ENCODE measurements around the gene PIKFYVE.
"Not testable (repeated sequence)": the region's sequence is repeated elsewhere in the genome, so short reads cannot be mapped to it uniquely, and the experiment has no call there.

PIKFYVE gene, protein sequence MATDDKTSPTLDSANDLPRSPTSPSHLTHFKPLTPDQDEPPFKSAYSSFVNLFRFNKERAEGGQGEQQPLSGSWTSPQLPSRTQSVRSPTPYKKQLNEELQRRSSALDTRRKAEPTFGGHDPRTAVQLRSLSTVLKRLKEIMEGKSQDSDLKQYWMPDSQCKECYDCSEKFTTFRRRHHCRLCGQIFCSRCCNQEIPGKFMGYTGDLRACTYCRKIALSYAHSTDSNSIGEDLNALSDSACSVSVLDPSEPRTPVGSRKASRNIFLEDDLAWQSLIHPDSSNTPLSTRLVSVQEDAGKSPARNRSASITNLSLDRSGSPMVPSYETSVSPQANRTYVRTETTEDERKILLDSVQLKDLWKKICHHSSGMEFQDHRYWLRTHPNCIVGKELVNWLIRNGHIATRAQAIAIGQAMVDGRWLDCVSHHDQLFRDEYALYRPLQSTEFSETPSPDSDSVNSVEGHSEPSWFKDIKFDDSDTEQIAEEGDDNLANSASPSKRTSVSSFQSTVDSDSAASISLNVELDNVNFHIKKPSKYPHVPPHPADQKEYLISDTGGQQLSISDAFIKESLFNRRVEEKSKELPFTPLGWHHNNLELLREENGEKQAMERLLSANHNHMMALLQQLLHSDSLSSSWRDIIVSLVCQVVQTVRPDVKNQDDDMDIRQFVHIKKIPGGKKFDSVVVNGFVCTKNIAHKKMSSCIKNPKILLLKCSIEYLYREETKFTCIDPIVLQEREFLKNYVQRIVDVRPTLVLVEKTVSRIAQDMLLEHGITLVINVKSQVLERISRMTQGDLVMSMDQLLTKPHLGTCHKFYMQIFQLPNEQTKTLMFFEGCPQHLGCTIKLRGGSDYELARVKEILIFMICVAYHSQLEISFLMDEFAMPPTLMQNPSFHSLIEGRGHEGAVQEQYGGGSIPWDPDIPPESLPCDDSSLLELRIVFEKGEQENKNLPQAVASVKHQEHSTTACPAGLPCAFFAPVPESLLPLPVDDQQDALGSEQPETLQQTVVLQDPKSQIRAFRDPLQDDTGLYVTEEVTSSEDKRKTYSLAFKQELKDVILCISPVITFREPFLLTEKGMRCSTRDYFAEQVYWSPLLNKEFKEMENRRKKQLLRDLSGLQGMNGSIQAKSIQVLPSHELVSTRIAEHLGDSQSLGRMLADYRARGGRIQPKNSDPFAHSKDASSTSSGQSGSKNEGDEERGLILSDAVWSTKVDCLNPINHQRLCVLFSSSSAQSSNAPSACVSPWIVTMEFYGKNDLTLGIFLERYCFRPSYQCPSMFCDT (N-terminal part only)

DNA sequence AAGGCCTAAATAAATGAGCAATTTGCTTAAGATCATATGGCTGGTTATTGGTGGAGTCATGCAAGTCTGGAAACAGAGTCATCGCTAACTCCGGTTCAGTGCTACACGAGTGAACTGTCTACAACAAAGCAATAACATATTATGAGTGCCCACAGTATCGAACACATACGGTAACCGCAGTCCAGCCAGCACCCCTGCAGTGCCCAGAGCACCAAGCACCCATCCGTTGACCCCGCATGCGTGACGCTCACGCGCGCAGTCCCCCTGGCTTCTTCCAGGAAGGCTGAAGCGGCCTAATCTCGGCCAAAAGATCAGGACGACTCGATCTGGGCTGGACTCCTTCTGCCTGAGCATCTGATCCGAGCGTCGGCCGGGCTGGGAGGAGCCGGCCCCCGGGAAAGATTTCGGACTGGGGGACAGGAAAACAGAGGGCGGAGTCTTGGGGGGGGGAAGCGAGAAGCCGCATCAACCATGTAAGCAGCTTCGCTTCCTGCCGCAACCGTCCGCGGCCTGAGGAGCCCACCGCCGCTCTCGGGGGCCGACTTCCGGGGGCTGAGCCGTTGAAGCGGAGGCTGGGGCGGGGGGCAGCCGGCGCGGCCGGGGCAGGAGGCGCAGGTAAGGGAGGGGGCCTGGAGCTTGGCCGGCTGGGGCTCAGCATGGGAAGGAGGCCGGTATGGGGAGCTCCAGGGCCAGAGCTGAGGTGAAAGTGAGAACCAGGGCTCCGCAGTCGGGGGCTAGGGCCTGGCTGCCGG lies at the start of gene PIKFYVE:
Gene PIKFYVE, plus strand, starts transcription at position 455 of the 752 bp plus-strand sequence. CDS start 5,265 bp downstream, outside the sequence.
- peak; percentile 74 for DNase-seq

DNA sequence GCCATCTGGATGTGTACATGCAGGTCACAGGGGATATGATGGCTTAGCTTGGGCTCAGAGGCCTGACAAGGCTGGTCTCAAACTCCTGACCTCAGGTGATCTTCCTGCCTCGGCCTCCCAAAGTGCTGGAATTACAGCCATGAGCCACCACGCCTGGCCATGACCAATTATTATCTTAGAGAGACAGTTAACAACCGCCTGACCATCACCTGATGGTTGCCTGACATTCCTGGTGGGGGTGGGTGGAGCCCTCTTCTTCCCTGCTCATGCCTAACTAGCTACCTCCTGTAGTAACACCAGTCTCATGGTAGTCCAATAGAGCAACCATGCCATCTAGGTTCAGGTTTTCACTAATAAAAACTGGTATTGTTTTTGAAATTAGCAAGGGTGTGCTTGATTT lies 44.2 kb upstream of the PIKFYVE start:
- not testable (repeated sequence) for DNase-seq

DNA sequence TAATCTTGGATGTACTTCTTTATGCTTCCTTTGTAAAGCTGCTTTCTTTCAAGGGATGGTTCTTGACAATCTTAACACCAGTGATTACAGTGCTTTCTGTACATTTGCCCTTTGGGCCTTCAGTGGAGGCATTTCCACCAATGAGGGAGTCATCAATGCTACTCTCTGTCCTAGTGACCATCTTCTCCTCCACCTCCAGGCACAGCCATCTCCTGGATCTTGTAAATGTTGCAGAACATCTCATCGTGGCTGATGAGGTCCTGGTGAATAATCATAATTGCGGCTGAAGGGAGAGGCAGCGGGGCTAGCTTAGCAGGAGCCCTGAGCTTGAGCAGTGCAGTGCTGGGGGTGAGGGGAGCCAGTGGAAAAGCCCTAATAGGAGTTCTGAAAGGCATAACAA lies 43.7 kb upstream of the PIKFYVE start:
- no peak for DNase-seq

DNA sequence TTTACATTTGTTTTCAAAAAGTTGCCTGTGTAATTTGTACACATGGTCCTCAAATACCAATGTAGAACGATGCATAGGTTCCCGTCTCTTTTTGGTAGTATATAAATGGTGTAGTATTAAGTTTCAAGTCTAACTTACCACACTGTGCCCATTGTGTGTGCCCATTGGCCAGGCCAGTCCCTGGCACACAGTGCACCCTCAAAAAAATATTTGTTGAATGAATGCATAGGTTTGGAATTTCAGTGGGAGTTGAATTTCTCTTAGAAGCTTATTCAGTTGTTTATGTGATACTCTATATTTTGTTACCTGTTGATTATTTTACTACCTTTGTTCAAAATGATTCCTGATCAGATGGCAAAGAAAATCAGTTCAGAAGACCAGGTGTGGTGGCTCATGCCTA lies 41.3 kb upstream of the PIKFYVE start:
- DNase-seq, result no peak

DNA sequence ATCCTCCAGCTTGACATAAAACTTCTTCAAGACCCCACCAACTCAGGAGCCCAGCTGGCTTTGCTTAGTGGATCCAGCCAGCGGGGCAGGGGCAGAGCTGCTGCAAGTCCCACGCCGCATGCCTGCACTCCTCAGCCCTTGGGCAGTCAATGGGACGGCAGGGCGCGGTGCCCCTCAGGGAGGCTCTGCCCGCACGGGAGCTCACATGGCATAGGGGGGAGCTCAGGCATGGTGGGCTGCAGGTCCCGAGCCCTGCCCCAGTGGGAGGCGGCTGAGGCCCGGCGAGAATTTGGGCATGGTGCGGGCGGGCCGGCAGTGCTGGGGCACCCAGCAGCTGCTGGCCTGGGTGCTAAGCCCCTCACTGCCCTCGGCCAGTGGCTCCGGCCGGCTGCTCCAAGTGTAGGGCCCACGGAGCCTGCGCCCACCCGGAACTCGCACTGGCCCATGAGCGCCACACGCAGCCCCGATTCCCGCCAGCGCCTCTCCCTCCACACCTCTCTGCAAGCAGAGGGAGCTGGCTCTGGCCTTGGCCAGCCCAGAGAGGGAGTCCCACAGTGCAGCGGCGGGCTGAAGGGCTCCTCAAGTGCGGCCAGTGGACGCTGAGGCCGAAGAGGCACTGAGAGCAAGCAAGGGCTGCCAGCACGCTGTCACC lies 38.3 kb upstream of the PIKFYVE start:
- DNase-seq, result no peak

DNA sequence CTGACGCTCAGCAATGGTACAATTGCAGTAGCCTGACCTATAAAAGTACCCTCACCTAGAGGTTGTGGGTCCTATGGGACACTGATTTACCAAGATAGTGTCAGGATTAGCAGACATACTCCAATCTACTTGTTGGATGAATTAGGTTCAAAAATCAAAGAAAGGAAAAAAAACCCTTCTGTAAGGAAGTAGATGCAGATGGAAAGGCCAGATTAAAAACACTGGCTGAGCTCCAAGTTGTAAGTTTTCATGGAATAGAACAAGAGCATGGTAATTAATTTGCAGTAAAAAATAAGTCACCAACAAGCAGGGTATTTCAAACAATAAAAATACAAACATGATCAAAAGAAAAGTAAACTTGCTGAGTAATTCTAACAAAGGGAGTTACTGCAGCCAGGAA lies 37.6 kb upstream of the PIKFYVE start:
- no peak for DNase-seq

DNA sequence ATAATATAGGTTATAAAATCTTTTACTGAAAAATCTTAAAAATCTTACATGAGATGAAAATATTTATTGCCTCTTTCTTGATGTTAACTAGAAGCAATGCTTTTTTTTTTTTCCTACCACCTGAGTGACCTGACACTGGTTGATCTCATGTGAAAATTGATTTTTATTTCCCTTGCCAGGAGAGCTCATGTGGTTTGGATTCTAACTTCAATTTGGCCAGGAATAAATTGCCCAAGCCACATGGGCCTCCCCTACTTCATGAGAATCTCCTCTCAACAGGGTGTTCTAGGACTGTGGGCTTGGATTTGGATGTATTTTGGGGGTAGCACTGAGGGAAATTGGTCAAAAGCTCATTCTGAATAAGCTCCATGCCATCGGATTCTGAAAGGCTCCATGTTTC lies 31.3 kb upstream of the PIKFYVE start:
- no peak for DNase-seq

DNA sequence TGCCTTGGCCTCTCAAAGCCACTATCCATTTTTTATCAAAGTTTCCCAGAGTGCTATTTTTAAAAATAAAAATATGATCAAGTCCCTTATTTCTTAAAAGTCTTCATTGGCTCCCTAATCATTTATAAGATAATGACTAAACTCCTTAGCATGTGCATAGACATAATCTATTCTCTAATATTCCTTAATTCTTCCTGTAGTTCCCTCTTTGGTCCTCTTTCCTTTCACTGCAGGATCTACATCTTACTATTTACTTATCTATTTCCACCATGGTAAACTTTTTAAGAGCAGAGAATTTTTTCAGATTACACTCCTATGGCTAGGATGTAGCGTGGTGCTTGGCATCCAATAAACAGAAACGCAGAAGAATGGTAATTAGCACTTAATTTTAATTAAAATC lies 30.2 kb upstream of the PIKFYVE start:
- DNase-seq, result no peak

DNA sequence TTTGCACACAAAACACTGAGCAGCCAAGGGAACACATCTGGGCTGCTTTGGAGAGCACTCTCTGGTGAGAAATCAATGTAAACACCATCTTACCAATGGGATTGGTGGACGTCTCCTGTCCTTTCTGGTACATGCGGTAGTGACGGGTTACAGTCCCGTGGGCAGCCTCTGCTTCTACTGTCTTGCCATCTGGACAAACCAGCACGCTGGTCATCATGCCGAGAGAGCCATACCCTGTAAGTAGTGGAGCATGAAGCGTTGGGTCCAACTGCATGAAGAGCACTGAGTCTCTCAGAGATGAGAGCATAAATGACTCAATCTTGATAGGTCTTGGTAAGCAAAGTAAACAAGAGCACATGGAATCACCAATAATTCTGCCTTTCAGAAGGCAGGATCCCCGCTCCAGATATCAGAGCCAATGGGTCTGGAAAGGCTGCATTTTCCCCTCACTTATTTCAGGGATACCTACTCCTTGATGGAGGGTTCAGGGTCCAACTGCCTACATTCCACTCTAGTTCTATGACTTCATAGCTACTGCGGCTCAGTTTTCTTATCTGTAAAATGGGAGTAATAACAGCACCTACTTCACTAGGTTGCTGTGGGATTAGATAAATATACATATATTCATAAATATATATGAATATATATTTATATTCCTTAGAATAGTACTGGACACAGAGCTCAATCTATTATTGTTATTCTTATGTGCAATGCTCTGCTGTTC lies 26.1 kb upstream of the PIKFYVE start:
- DNase-seq, result no peak

DNA sequence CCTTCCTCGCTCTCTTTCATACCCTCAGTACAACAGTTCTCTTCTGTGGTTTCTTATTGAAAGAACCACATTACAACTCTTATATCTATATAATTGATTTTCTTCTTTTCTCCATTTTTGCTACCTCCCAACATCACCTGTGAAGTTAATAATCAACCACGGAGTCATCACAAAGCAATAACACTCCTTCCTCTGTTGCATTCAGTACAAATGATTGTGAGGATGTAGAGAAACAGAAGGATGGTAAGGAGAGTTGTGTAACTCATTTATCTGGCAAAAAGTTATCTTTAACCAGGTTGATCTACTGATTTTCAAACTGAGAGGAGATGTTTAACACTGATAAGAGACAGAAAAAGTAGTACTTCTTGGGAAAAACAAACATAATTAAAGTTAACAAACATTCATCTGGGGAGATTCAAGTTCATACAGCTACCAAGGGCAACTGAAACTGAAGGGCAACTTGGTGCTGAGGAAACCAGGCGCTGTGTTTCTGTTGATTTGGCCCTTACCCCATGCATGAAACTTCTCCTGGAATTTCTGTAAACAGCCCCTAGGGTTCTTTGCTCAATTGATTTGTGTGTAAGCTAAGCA lies 25.3 kb upstream of the PIKFYVE start:
- no peak for DNase-seq

DNA sequence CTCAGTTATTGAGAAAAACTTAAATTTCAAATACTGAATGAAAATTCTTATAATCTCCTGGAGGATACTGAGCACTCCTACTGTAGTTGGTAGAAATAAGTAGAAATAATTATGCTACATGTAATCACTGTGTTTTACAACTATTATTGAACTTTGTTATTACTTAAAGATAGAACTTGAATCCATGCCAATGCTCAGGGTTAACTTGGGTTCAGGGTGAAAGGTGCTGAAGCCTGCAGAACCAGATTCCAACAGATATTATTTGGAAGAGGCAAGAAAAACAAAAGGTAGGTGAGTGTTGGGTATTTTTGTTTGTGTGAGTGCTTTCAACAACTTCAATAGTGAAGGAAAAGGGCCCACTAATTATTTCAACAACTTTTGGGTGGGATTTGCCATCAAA lies 21.6 kb upstream of the PIKFYVE start:
- DNase-seq, result no peak

DNA sequence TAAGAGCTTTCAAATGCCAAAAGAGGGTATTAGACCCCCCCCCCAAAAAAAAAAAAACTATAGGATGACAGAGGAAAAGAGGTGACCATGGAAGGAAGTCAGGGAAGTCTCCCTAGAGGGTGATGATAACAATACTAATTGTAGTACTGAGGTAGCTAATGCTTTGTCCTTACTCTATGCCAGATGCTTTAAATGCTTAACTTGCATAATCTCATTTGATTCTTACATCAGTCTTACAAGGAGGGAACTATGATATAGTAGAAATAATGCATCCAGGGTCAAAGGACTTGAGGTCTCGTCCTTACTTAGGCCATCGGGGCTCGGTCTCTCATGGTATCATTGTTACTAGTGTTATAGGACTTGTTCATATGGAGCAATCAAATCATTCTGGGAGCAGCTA lies 20.3 kb upstream of the PIKFYVE start:
- no peak for DNase-seq

DNA sequence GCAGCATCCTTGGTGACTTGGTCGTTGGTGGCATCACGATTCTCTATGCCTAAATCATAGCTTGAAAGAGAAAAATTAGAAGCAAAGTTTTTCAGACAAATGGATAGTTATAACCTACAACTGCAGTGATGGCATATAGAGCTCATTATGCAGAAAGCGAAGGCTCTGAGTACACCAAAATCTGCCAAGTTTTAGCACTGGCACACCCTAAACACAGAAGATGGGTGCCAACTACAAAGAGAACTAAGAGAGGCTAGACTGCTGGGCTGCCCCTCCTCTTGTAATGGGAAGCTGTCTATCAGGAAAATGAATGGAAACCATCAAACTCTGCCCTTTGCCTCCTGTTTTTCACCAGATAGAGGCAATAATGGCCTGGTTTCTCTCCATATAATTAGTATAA lies 17.5 kb upstream of the PIKFYVE start:
- no peak for DNase-seq

DNA sequence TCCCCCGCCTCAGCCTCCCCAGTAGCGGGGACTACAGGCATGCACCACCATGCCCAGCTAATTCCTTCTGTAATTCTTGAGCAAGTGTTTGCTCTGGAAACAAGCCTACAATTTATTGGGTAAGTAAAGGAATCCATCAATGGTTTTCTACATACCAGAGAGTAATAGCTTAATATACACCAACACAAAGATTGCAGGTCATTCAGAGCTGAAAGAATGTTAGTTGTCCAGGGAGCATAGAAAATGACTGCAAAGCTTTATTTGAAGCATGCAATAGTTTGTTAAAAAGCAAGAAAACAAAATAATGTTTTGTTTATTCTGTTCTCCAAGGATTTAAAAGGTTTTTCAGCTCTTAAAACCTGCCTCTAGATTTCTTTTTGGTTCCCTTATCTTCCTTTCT lies 16.8 kb upstream of the PIKFYVE start:
- DNase-seq, result no peak

DNA sequence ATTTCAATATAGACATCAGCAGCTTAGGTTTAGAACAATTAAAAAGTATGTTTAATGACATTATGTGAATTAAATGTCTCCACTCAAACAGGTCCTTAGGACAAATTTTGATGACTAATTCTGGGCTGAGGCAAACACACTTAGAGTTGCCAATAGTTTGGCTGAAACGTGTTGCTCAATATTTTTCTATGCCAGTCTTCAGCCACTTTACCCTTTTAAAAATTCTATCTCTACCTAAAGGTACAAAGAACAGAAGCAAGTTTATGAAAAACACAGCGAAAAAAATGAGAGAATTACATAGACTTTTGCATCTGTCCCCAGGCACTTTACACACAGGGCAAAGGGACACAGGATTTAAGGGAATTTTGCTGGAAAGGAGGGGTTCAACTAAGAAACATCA lies 15.7 kb upstream of the PIKFYVE start:
- DNase-seq, result no peak

DNA sequence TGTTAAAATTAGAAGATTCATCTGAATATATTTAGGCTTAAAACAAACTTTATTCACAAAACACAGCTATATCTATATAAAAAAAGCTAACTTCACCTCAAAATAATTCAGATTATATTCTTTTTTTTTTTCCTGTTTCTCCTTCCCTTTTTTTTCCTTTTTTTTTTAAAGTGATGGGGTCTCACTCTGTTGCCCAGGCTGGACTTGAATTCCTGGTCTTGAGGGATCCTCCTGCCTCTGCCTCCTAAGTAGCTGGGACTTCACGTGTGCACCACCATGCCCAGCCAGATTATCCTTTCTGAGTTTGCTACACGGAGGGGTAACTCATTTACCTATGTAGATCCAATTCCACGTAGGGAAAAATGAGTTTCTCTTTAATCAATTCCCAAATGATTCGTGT lies 15.0 kb upstream of the PIKFYVE start:
- no peak for DNase-seq

DNA sequence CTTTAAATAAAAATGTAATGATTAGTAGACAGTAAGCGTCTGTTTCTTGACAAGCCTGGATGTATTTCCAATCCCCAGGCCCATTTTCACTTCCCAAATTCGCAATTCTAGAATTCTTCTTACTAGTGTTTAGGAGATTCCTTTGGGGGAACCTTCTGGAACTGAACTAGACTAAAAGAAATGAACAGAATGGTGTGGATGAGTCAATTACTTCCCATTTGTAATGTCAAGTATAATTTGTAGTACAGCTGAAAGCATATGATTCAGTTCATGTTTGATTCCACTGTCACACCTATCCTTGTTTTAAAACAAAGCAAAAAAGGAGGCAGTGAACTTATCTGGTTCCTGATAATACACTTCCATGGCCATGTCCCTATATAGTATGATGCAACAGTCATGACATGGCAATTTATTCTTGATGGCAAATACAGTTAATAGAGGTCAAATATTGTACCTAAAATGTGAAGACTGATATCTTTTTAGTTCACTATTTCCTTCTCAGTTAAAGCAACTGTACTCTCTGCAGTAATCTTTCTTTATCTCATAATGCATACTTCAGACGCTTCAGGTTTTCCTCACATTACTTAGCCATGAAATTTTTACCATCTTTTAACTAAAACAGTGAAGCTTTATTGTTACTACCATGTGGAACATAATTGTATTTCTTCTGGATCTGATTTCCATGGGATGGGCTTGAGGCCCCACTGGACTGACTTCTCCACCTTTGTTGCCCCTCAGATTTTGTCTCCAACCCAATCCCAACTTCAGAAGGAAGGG lies 13.2 kb upstream of the PIKFYVE start:
- DNase-seq, result no peak

DNA sequence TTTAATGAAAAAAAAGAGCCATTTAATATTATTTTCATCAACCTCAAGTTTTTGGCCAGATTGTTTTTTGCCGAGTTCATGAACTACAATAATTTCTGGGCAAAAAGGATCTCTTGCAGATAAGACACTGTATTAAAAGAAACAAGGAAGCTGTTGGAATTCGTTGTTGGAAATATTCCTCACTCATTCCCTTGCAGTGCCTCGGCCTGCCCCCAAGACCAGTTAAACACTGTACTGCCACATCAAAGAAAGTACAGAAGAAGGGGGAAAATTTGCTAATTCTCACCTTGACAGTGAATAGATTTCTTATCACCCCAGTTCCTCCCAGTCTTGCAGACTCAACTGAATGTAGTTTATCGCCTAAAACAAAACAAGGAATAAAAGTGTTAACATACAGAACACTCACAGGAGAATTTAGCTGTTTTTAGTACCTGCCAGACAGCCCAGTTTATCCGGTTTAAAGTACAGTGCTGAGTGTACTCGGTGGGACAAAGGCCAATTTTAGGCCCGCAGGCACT lies 12.4 kb upstream of the PIKFYVE start:
- no peak for DNase-seq

DNA sequence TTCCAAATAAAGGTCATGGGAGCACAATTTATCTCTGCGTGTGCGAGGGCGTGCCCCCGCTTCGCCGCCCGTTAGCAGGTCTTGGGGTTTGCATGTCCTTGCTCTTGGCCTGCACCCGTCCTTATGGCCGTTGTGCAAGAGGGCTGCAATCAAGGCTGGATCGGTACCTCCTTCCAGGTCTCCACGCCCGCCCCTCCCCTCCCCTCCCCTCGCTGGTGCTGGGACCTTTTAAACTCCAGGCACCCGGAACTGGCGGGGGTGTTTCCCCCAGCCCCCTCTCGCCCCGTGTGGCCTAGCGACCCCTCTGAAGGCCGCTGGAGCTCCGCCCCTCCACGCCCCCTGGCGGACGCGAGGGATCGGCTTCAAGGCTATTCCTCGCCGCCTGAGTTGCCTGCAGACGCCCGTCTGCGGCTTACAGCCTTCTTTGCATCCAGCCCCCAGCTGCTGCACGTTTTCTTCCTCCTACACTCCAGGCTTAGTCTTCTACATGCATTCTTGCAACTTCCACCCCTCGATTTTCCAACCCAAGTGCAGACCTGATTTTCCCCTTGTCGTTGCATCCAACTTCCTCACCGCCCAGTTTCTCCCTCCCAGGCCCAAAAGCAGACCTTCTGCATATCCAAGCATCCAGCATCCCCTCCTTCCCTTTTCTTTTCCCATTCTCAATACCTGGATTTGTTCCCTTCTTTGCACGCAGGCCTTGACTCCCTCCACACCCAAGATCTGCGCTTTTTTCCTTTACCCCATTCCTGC lies 11.8 kb upstream of the PIKFYVE start:
- no peak for DNase-seq
